GM19467 (cell line): ENCODE measurements around the gene IL20RB.
"Not testable (repeated sequence)": the region's sequence is repeated elsewhere in the genome, so short reads cannot be mapped to it uniquely, and the experiment has no call there.

ENCODE experiments used
- ATAC-seq: cut with Tn5 transposase; IDR thresholded peaks from one replicate; pipeline ENCODE4 v1.9.1; 2021; ENCODE audit warnings: mild to moderate bottlenecking, moderate library complexity; ENCODE audit not compliant: unreplicated experiment

The IL20RB gene

GRCh38 chr3:136982520-136983138, 24.8 kb downstream of the IL20RB start:
- no peak for ATAC-seq

GRCh38 chr3:136984837-136985236, 27.1 kb downstream of the IL20RB start:
- no peak for ATAC-seq

GRCh38 chr3:136987398-136987980, 29.7 kb downstream of the IL20RB start:
- ATAC-seq = not testable (repeated sequence)

DNA sequence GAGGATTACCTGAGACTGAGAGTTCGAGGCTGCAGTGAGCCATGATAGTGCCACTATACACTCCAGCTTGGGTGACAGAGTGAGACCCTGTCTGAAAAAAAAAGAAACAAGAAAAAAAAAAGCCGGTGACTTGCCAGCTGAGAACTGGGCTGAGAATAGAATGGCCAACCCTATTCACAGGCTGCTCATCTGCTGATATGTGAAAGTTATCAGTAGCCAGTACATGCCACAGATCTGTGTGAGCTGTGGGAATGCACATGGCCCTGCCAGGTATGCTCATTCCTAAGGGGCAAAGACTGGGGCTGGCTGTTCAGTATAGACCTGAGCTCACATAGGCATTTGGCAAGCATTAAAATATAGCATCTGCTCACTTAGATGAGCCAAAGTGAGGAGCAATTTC, 30.9 kb downstream of the IL20RB start:
- ATAC-seq = no peak

- ATAC-seq = no peak
Observed at GRCh38 chr3:136989781-136990524, 32.2 kb downstream of the IL20RB start.

GRCh38 chr3:136990826-136991225, 33.0 kb downstream of the IL20RB start:
- no peak for ATAC-seq

DNA sequence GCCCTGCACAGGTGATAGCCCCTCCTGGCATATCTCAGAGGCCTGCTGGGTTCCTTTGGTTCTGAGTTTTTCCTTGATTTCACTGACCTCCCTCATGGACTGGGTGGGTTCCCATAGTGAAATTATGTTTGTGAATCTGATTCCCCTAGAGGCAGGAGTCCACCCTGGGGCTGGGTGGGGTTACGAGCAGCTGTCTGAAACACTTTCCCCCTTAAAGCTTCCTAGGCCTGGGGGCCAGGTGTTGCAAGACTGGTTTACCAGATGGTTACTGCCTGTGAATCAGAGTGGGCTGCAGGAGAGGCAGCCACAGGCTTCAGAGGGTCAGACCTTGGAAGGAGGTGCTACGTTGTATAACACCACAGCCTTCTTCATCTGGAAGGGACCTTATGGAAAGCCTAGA, 34.3 kb downstream of the IL20RB start:
- ATAC-seq = no peak

DNA sequence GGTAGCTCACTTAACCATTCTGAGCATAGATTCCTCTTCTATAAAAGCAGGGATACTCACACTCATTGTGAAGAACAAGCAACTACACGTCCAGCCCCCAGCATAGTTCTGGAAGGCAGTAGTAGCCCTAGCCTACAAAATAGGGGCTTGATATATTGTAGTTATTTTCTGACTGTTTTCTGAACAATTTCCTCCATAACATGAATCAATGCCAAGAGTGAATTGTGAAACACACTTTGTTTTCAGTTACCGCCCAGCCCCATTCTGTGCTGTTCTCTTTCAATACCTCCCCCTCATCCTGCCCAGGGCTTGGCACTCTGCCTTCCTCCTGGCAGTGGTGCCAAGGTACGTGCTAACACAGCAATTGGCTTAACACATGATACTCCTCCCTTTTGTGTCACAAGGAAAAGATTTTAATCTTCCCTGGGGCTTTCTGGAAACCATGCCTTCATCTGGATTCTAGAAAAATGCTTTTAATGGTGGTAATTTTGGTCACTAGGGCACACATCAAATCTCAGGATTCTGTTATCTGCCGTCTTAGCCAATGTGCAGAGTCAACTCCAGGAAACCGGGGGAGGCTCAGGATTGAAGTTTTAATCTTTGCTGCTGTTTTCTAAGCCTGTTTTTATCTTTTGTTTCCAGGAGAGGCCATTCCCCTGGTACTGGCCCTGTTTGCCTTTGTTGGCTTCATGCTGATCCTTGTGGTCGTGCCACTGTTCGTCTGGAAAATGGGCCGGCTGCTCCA, 37.2 kb downstream of the IL20RB start:
- no peak for ATAC-seq

DNA sequence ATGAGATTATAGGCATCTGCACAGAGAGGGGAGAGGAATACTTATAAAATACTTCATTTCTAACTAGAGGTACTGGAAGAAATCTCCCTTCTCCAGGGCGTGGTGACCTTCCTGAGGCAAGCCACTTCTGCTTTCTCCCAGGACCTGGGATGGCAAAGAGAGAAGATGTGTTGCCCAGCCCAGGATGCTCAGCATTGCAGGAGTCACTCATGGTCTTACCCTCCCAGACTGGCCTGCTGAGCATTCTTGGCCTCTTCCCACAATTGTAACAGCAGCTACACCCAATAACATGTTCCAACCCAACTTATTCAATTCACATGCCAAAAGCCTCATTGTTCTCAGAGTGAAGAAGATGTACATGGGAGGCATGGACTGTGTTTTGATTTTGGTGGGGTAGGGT, 37.9 kb downstream of the IL20RB start:
- ATAC-seq = no peak

DNA sequence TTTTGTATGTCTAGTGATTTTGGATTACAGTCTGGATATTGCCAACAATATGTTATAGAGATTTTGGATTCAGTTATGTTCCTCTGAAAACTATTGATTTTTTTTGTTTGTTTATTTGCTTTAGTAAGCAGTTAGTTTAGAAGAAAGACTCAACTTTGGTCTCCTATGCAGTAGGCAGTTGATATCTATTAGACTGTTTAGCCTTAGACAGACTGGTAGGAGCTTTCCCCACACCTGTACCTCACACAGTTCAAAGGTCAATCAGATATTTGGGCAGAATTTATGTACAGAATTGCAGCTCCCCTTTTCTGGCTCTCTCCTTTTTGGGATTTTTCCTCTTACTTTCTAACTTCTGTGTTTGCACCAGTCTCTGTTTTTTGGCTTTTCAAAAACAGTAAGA, 42.3 kb downstream of the IL20RB start:
- no peak for ATAC-seq

DNA sequence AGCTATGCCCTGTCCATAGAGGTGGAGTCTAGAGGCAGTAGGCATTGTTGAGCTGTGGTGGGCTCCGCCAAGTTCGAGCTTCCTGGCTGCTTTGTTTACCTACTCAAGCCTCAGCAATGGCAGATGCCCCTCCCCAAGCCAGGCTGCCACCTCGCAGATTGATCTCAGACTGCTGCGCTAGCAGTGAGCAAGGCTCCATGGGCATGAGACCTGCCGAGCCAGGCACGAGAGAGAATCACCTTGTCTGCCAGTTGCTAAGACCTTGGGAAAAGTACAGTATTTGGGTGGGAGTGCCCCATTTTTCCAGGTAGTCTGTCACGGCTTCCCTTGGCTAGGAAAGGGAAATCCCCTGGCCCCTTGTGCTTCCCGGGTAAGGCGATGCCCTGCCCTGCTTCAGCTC, 49.6 kb downstream of the IL20RB start:
- not testable (repeated sequence) for ATAC-seq

DNA sequence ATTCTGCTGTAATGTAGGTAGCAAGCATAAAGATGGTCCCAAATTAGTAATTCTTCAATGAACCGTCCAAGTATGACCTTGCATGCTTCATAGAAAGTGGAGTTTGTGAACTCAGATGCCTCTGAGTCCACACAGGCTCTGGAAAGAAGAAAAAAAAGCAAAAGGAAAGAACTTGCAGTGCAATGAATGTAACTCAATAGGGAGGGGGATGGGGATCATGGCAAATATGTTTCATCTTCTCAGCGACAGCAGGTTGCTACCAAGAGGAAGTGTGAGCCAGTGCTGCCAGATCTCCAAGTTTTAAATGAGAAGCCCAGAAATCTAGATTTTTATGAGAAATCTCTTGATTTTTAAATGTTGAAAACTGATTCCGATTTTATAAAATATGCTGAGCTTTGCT, 50.3 kb downstream of the IL20RB start:
- no peak for ATAC-seq

DNA sequence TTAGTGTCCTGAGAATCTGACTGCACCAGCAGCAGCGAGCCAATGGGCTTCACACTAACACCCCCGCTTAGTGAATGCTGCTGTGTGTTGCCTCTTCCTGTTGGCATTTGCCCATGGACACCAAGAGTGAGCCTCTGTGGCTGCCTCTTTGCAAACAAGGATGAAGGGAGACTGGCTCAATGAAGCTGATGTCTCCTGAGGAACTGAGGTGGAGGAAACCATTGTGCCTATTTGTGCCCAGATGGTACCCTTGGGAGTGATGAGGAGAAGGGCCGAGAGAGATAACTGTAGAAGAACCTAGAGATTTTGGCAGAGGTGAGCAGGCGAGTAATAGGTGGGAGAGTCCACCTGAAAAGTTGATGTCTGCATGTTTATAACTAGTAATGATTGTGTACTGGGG, 51.2 kb downstream of the IL20RB start:
- ATAC-seq = no peak

GRCh38 chr3:137010137-137010536, 52.4 kb downstream of the IL20RB start:
- ATAC-seq = no peak

GRCh38 chr3:137011153-137011552, 53.4 kb downstream of the IL20RB start:
- ATAC-seq = no peak

DNA sequence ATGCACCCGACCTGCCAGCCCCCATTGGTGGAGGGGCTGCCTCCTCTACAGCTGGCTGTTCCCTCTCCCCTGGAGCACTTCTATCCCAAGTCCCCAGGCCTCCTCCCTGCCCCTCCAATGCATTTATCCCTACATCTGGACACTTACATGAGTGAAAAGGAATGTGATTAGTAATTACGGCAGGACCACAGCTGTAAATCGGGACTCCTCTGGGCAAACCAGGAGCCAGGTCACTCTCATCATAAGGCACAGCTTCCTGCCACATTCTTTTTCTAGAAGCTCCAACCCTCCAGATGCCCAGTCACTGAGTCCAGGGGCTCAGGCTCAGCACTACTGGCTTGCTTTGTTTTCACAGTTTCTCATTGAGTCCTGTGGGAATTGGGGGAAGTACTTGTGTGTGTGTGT, 54.3 kb downstream of the IL20RB start:
- no peak for ATAC-seq

GRCh38 chr3:137013951-137014688, 56.3 kb downstream of the IL20RB start:
- peak; percentile 77 for ATAC-seq

DNA sequence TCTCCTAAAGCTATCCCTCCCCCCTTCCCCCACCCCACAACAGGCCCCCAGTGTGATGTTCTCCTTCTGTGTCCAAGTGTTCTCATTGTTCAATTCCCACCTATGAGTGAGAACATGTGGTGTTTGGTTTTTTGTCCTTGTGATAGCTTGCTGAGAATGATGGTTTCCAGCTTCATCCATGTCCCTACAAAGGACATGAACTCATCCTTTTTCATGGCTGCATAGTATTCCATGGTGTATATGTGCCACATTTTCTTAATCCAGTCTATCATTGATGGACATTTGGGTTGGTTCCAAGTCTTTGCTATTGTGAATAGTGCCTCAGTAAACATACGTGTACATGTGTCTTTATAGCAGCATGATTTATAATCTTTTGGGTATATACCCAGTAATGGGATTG, 59.5 kb downstream of the IL20RB start:
- not testable (repeated sequence) for ATAC-seq

DNA sequence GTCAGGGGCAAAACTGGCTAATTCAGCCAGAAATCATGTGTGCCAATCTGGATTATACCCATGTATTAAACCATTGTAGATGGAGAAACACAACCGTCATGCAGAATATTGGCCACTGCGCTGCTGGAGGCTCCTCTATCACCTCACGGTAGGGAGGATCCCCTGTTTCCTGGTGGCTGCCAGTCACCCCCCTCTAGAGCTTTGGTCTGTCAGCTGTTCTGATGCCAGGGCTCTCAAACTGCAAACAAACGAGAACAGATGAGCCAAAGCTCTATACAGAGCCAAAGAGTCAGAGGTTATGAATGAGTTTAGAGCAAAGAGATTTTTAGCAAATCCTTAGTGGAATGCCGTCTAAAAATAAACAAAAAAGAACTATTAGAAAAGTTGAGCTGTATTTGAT, 62.5 kb downstream of the IL20RB start:
- ATAC-seq = no peak

DNA sequence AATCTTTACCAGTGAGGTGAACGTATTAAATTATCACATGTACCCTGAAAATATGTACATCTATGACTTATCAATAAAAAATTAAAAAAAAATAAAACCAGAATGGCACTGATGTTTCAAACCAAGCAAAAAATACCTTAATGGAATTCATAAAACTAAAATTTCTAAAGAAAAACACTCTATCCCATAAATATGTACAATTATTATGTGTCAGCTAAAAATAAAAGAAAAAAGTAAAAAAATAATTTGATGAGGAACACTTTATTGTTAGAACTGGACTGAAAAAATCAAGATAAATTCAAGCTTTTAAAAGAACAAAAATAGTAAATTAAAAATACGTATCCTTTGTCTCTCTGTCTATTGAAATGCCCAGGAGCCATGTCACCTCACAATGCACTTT, 63.1 kb downstream of the IL20RB start:
- no peak for ATAC-seq

DNA sequence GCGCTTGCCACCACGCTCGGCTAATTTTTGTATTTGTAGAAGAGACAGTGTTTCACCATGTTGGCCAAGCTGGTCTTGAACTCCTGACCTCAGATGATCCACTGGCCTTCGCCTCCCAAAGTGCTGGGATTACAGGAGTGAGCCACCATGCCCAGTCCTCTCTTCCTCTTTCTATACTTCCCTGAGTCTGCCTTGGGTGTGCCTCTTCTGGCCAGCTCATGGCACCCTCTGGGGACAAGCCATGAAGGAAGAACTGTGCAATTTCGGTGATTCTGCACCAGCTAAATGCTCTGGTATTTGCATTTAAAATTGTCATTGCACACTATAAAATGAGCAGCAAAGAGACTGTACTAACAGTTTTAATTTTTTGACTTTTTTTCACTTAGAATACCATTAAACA, 66.6 kb downstream of the IL20RB start:
- ATAC-seq = no peak
